HL-60/S4 treated with phorbol 12-myristate 13-acetate at 8.2 ng/mL for 4 days and 3 days (cell line): ENCODE data around the gene CCDC6.

Experiments
- in situ Hi-C: fragments of 300-500 bp; cut with MboI; formaldehyde crosslinking; loops from 2 replicates; pipeline ENCODE4 v1.15.0; 2022; ENCODE audit warnings: low sequenced_read_pairs

CCDC6 gene

GRCh38 chr10:59856104-59856503 lies 50.3 kb downstream of the CCDC6 start:
- in situ Hi-C loops: no loop called here

- in situ Hi-C loops: no loop called here
These were observed 51.8 kb downstream of the CCDC6 start for GRCh38 chr10:59854571-59854970.

- in situ Hi-C loops: no loop called here
These were observed 53.7 kb downstream of the CCDC6 start for GRCh38 chr10:59852670-59853069.

GRCh38 chr10:59851864-59852263 lies 54.5 kb downstream of the CCDC6 start:
- in situ Hi-C loops: no loop called here

GRCh38 chr10:59847888-59848287 lies 58.5 kb downstream of the CCDC6 start:
- in situ Hi-C loops: no loop called here

- in situ Hi-C loops: no loop called here
These were observed 59.0 kb downstream of the CCDC6 start for GRCh38 chr10:59847326-59847725.

GRCh38 chr10:59844436-59844835 lies 61.9 kb downstream of the CCDC6 start:
- in situ Hi-C loops: no loop called here

- in situ Hi-C loops: no loop called here
These were observed 62.6 kb downstream of the CCDC6 start for GRCh38 chr10:59843748-59844147.

GRCh38 chr10:59839576-59839975 lies 66.8 kb downstream of the CCDC6 start:
- in situ Hi-C loops: no loop called here

- in situ Hi-C loops: no loop called here
These were observed 68.1 kb downstream of the CCDC6 start for GRCh38 chr10:59838085-59838789.

GRCh38 chr10:59833810-59834209 lies 72.5 kb downstream of the CCDC6 start:
- in situ Hi-C loops: no loop called here

- in situ Hi-C loops: no loop called here
These were observed 73.8 kb downstream of the CCDC6 start for GRCh38 chr10:59832506-59832905.

- in situ Hi-C loops: no loop called here
These were observed 74.5 kb downstream of the CCDC6 start for GRCh38 chr10:59831658-59832503.

- in situ Hi-C loops: no loop called here
These were observed 75.6 kb downstream of the CCDC6 start for GRCh38 chr10:59830601-59831259.

GRCh38 chr10:59829601-59830000 lies 76.8 kb downstream of the CCDC6 start:
- in situ Hi-C loops: no loop called here

GRCh38 chr10:59829024-59829423 lies 77.3 kb downstream of the CCDC6 start:
- in situ Hi-C loops: no loop called here

GRCh38 chr10:59825932-59826331 lies 80.4 kb downstream of the CCDC6 start:
- in situ Hi-C loops: no loop called here

- in situ Hi-C loops: no loop called here
These were observed 82.6 kb downstream of the CCDC6 start for GRCh38 chr10:59823751-59824150.

- in situ Hi-C loops: no loop called here
These were observed 83.2 kb downstream of the CCDC6 start for GRCh38 chr10:59823111-59823510.

- in situ Hi-C loops: no loop called here
These were observed 85.9 kb downstream of the CCDC6 start for GRCh38 chr10:59820471-59820870.

GRCh38 chr10:59819683-59820082 lies 86.7 kb downstream of the CCDC6 start:
- in situ Hi-C loops: no loop called here

GRCh38 chr10:59819265-59819664 lies 87.1 kb downstream of the CCDC6 start:
- in situ Hi-C loops: no loop called here
